Nephron (organoid): Measurements from ENCODE around the gene ZNF770.

Experiments
- H3K27ac Mint-ChIP-seq, 3 experiments: 2 replicates each; pipeline ENCODE4 v1.8.0; 2020; ENCODE audit warnings: mixed read lengths in 3 of 3, mild to moderate bottlenecking in 2 of 3, moderate library complexity in 1 of 3
- H3K27me3 Mint-ChIP-seq: 2 replicates; pipeline ENCODE4 v1.8.0; 2021; ENCODE audit warnings: low read depth, mild to moderate bottlenecking, moderate library complexity, mixed read lengths
- H3K36me3 Mint-ChIP-seq: 2 replicates; pipeline ENCODE4 v1.8.0; 2020; ENCODE audit warnings: low read depth, mixed read lengths
- H3K4me1 Mint-ChIP-seq: 2 replicates; pipeline ENCODE4 v1.8.0; 2020; ENCODE audit warnings: mixed read lengths
- H3K4me3 Mint-ChIP-seq, 3 experiments: 2 replicates each; pipeline ENCODE4 v1.8.0; 2020; ENCODE audit warnings: mild to moderate bottlenecking in 3 of 3, mixed read lengths in 3 of 3, moderate library complexity in 2 of 3
- H3K9me3 Mint-ChIP-seq: 2 replicates; pipeline ENCODE4 v1.8.0; 2020; ENCODE audit warnings: mixed read lengths
- CTCF ChIP-seq, 3 experiments: fragments of 200-600 bp; sonication (generic); IDR thresholded peaks; one replicate each; pipeline ENCODE4 v1.5.0; 2021; ENCODE audit warnings: antibody characterized with exemption in 3 of 3; ENCODE audit not compliant: unreplicated experiment in 3 of 3

Gene ZNF770

GRCh38 chr15:34969340-34970097 lies 18.6 kb downstream of the ZNF770 start, which contains the start of gene AQR:
TSS of gene AQR (minus strand) at chr15:34969742. CDS start at chr15:34969613, 129 bp downstream.
- Mint-ChIP-seq H3K36me3 (peaks cover 7% of the 10 kb centered on the region), H3K4me3 (peak within 1 kb of the TSS; percentile 100), H3K27ac (peak within 1 kb of the TSS; percentile 93 to 99 (median 97)), H3K9me3 (no peaks in the 10 kb centered on the region), H3K4me1 (peaks cover 24% of the 10 kb centered on the region), H3K27me3 (no peaks in the 10 kb centered on the region)
- peak; percentile 73 to 76 (median 75) for TF ChIP-seq CTCF (IDR thresholded peaks at IDR 0.05; ENCODE audit: unreplicated experiment in 3 of 3)

GRCh38 chr15:34964277-34964676 lies 23.8 kb downstream of the ZNF770 start:
- Mint-ChIP-seq H3K27ac (no peak overlapping the region), H3K27me3 (no peaks in the 10 kb centered on the region), H3K36me3 (peaks cover 39% of the 10 kb centered on the region), H3K4me1 (peaks cover 18% of the 10 kb centered on the region), H3K4me3 (no peak overlapping the region), H3K9me3 (no peaks in the 10 kb centered on the region)
- TF ChIP-seq CTCF (IDR thresholded peaks at IDR 0.05; ENCODE audit: unreplicated experiment in 3 of 3), result no peak

- no peaks in the 10 kb centered on the region for H3K27me3 Mint-ChIP-seq
- no peak overlapping the region for H3K27ac Mint-ChIP-seq
- H3K36me3 Mint-ChIP-seq, result peaks cover 34% of the 10 kb centered on the region
- peaks cover 9% of the 10 kb centered on the region for H3K4me1 Mint-ChIP-seq
- H3K4me3 Mint-ChIP-seq, result no peak overlapping the region
- H3K9me3 Mint-ChIP-seq, result peaks cover 8% of the 10 kb centered on the region
- no peak for TF ChIP-seq CTCF (IDR thresholded peaks at IDR 0.05; ENCODE audit: unreplicated experiment in 3 of 3)
These were observed 34.2 kb downstream of the ZNF770 start for GRCh38 chr15:34953851-34954250.

- Mint-ChIP-seq H3K4me3 (no peak overlapping the region), H3K36me3 (peaks cover 44% of the 10 kb centered on the region), H3K9me3 (peaks cover 8% of the 10 kb centered on the region), H3K4me1 (peaks cover 9% of the 10 kb centered on the region), H3K27me3 (no peaks in the 10 kb centered on the region), H3K27ac (peak overlapping the region in 2 of 3 experiments; percentile 21 to 25)
- no peak for TF ChIP-seq CTCF (IDR thresholded peaks at IDR 0.05; ENCODE audit: unreplicated experiment in 3 of 3)
These were observed 35.6 kb downstream of the ZNF770 start for GRCh38 chr15:34952481-34952880.

GRCh38 chr15:34951993-34952392 lies 36.1 kb downstream of the ZNF770 start:
- Mint-ChIP-seq H3K36me3 (peaks cover 46% of the 10 kb centered on the region), H3K4me3 (no peak overlapping the region), H3K27me3 (no peaks in the 10 kb centered on the region), H3K9me3 (peaks cover 8% of the 10 kb centered on the region), H3K27ac (peak overlapping the region in 2 of 3 experiments; percentile 21 to 25), H3K4me1 (peaks cover 9% of the 10 kb centered on the region)
- no peak for TF ChIP-seq CTCF (IDR thresholded peaks at IDR 0.05; ENCODE audit: unreplicated experiment in 3 of 3)

- Mint-ChIP-seq H3K27ac (no peak overlapping the region), H3K4me1 (peaks cover 7% of the 10 kb centered on the region), H3K27me3 (no peaks in the 10 kb centered on the region), H3K36me3 (peaks cover 56% of the 10 kb centered on the region), H3K4me3 (no peak overlapping the region), H3K9me3 (no peaks in the 10 kb centered on the region)
- no peak for TF ChIP-seq CTCF (IDR thresholded peaks at IDR 0.05; ENCODE audit: unreplicated experiment in 3 of 3)
These were observed 43.2 kb downstream of the ZNF770 start for GRCh38 chr15:34944936-34945335.
